Stimulated activated effector memory CD8-positive, alpha-beta T cell treated with anti-CD3 and anti-CD28 coated beads, Interleukin-12 subunit alpha, Interleukin-12 subunit beta, amount 100 ng/mL, for 72 hours (primary cell): ENCODE results near the gene TENM4.

Source experiments
- ATAC-seq: fragments of 150-1000 bp; cut with Tn5 transposase; 2 replicates; pipeline ENCODE4 v1.10.0; 2021
- DNase-seq, 2 donors: peaks; one replicate each; pipeline ENCODE4 v3.0.0; 2021 to 2022; ENCODE audit warnings: low spot score in 2 of 2
- H3K27ac Mint-ChIP-seq: one replicate; pipeline ENCODE4 v1.8.0; 2022; ENCODE audit warnings: mild to moderate bottlenecking, mixed read lengths
- H3K36me3 Mint-ChIP-seq: one replicate; pipeline ENCODE4 v1.8.0; 2022; ENCODE audit warnings: mild to moderate bottlenecking, mixed read lengths
- H3K4me1 Mint-ChIP-seq: one replicate; pipeline ENCODE4 v1.8.0; 2022; ENCODE audit warnings: mixed read lengths
- H3K4me3 Mint-ChIP-seq: one replicate; pipeline ENCODE4 v1.8.0; 2022; ENCODE audit warnings: mild to moderate bottlenecking, mixed read lengths
- H3K9me3 Mint-ChIP-seq: one replicate; pipeline ENCODE4 v1.8.0; 2022; ENCODE audit warnings: mixed read lengths

Gene TENM4

GRCh38 chr11:79184285-79184684 lies 256.5 kb downstream of the TENM4 start:
- Mint-ChIP-seq H3K27ac (no peak overlapping the region), H3K9me3 (peaks cover 3% of the 10 kb centered on the region), H3K4me1 (no peaks in the 10 kb centered on the region), H3K4me3 (no peak overlapping the region), H3K36me3 (no peaks in the 10 kb centered on the region)
- DNase-seq (no peak), ATAC-seq (no peak)

- no peak overlapping the region for H3K27ac Mint-ChIP-seq
- no peak overlapping the region for H3K4me3 Mint-ChIP-seq
- H3K9me3 Mint-ChIP-seq = peaks cover 5% of the 10 kb centered on the region
- no peaks in the 10 kb centered on the region for H3K36me3 Mint-ChIP-seq
- H3K4me1 Mint-ChIP-seq = no peaks in the 10 kb centered on the region
- no peak for ATAC-seq
- DNase-seq = no peak
Observed at GRCh38 chr11:79182794-79183193, 258.0 kb downstream of the TENM4 start.

GRCh38 chr11:79179087-79179486 lies 261.7 kb downstream of the TENM4 start:
- Mint-ChIP-seq H3K9me3 (peaks cover 10% of the 10 kb centered on the region), H3K4me3 (no peak overlapping the region), H3K4me1 (no peaks in the 10 kb centered on the region), H3K36me3 (no peaks in the 10 kb centered on the region), H3K27ac (no peak overlapping the region)
- DNase-seq (no peak), ATAC-seq (no peak)

- no peak for ATAC-seq
- no peak for DNase-seq
- no peaks in the 10 kb centered on the region for H3K4me1 Mint-ChIP-seq
- no peak overlapping the region for H3K27ac Mint-ChIP-seq
- H3K9me3 Mint-ChIP-seq = peaks cover 10% of the 10 kb centered on the region
- H3K4me3 Mint-ChIP-seq = no peak overlapping the region
- no peaks in the 10 kb centered on the region for H3K36me3 Mint-ChIP-seq
Observed at GRCh38 chr11:79174045-79175008, 266.5 kb downstream of the TENM4 start.

- H3K4me3 Mint-ChIP-seq = no peak overlapping the region
- H3K36me3 Mint-ChIP-seq = no peaks in the 10 kb centered on the region
- H3K4me1 Mint-ChIP-seq = no peaks in the 10 kb centered on the region
- DNase-seq (no peak), ATAC-seq (no peak)
- no peak overlapping the region for H3K27ac Mint-ChIP-seq
- peaks cover 10% of the 10 kb centered on the region for H3K9me3 Mint-ChIP-seq
Observed at GRCh38 chr11:79173615-79174014, 267.2 kb downstream of the TENM4 start.

- Mint-ChIP-seq H3K4me1 (no peaks in the 10 kb centered on the region), H3K4me3 (no peak overlapping the region), H3K9me3 (peaks cover 2% of the 10 kb centered on the region), H3K27ac (no peak overlapping the region), H3K36me3 (no peaks in the 10 kb centered on the region)
- ATAC-seq (no peak), DNase-seq (no peak)
Observed at GRCh38 chr11:79170321-79170720, 270.5 kb downstream of the TENM4 start.

GRCh38 chr11:79168530-79169110 lies 272.2 kb downstream of the TENM4 start:
- H3K9me3 Mint-ChIP-seq = no peaks in the 10 kb centered on the region
- H3K36me3 Mint-ChIP-seq = no peaks in the 10 kb centered on the region
- ATAC-seq = no peak
- no peak overlapping the region for H3K4me3 Mint-ChIP-seq
- no peak for DNase-seq
- no peaks in the 10 kb centered on the region for H3K4me1 Mint-ChIP-seq
- H3K27ac Mint-ChIP-seq = no peak overlapping the region

GRCh38 chr11:79167510-79168188 lies 273.2 kb downstream of the TENM4 start:
- no peaks in the 10 kb centered on the region for H3K36me3 Mint-ChIP-seq
- ATAC-seq (no peak), DNase-seq (no peak)
- no peak overlapping the region for H3K27ac Mint-ChIP-seq
- H3K4me1 Mint-ChIP-seq = no peaks in the 10 kb centered on the region
- H3K4me3 Mint-ChIP-seq = no peak overlapping the region
- no peaks in the 10 kb centered on the region for H3K9me3 Mint-ChIP-seq

GRCh38 chr11:79165908-79166307 lies 274.9 kb downstream of the TENM4 start:
- H3K4me1 Mint-ChIP-seq = no peaks in the 10 kb centered on the region
- no peaks in the 10 kb centered on the region for H3K9me3 Mint-ChIP-seq
- H3K4me3 Mint-ChIP-seq = no peak overlapping the region
- no peak for DNase-seq
- no peaks in the 10 kb centered on the region for H3K36me3 Mint-ChIP-seq
- no peak for ATAC-seq
- H3K27ac Mint-ChIP-seq = no peak overlapping the region

GRCh38 chr11:79160791-79161403 lies 279.9 kb downstream of the TENM4 start:
- Mint-ChIP-seq H3K27ac (no peak overlapping the region), H3K9me3 (peaks cover 5% of the 10 kb centered on the region), H3K4me3 (no peak overlapping the region), H3K4me1 (no peaks in the 10 kb centered on the region), H3K36me3 (no peaks in the 10 kb centered on the region)
- no peak for ATAC-seq
- no peak for DNase-seq

- H3K4me1 Mint-ChIP-seq = no peaks in the 10 kb centered on the region
- H3K4me3 Mint-ChIP-seq = no peak overlapping the region
- H3K9me3 Mint-ChIP-seq = peaks cover 5% of the 10 kb centered on the region
- no peak overlapping the region for H3K27ac Mint-ChIP-seq
- ATAC-seq (no peak), DNase-seq (no peak)
- H3K36me3 Mint-ChIP-seq = no peaks in the 10 kb centered on the region
Observed at GRCh38 chr11:79159657-79160450, 281.0 kb downstream of the TENM4 start.

GRCh38 chr11:79157738-79158137 lies 283.1 kb downstream of the TENM4 start:
- H3K4me3 Mint-ChIP-seq = no peak overlapping the region
- ATAC-seq (no peak), DNase-seq (no peak)
- no peaks in the 10 kb centered on the region for H3K36me3 Mint-ChIP-seq
- H3K9me3 Mint-ChIP-seq = peaks cover 5% of the 10 kb centered on the region
- H3K27ac Mint-ChIP-seq = no peak overlapping the region
- no peaks in the 10 kb centered on the region for H3K4me1 Mint-ChIP-seq

- H3K27ac Mint-ChIP-seq = no peak overlapping the region
- H3K4me3 Mint-ChIP-seq = no peak overlapping the region
- peaks cover 5% of the 10 kb centered on the region for H3K9me3 Mint-ChIP-seq
- ATAC-seq (no peak), DNase-seq (no peak)
- no peaks in the 10 kb centered on the region for H3K36me3 Mint-ChIP-seq
- H3K4me1 Mint-ChIP-seq = no peaks in the 10 kb centered on the region
Observed at GRCh38 chr11:79156031-79156430, 284.8 kb downstream of the TENM4 start.

GRCh38 chr11:79155237-79155636 lies 285.6 kb downstream of the TENM4 start:
- no peak for DNase-seq
- Mint-ChIP-seq H3K36me3 (no peaks in the 10 kb centered on the region), H3K4me3 (no peak overlapping the region), H3K4me1 (no peaks in the 10 kb centered on the region), H3K27ac (no peak overlapping the region), H3K9me3 (peaks cover 5% of the 10 kb centered on the region)
- ATAC-seq = no peak

- ATAC-seq (no peak), DNase-seq (no peak)
- Mint-ChIP-seq H3K4me1 (no peaks in the 10 kb centered on the region), H3K27ac (no peak overlapping the region), H3K9me3 (no peaks in the 10 kb centered on the region), H3K4me3 (no peak overlapping the region), H3K36me3 (no peaks in the 10 kb centered on the region)
Observed at GRCh38 chr11:79152511-79152910, 288.3 kb downstream of the TENM4 start.
